HL-60 (cell line): Measurements from ENCODE around the gene ZRANB3.

Source experiments
- DNase-seq, 2 experiments: peaks; one replicate each; pipeline ENCODE4 v3.0.0-alpha.2; 2010 to 2020; ENCODE audit warnings: low read depth in 1 of 2, low spot score in 1 of 2
- H3K27ac ChIP-seq: fragments of 250-450 bp; sonication (Bioruptor Pico); replicated peaks from 2 replicates; pipeline ENCODE4 v1.5.1; 2020; ENCODE audit warnings: mild to moderate bottlenecking, moderate library complexity
- H3K27me3 ChIP-seq: fragments of 250-450 bp; sonication (Bioruptor Pico); 2 replicates; pipeline ENCODE4 v1.5.1; 2021; ENCODE audit warnings: mild to moderate bottlenecking, moderate library complexity; ENCODE audit not compliant: insufficient read depth, poor library complexity, severe bottlenecking
- H3K4me3 ChIP-seq: replicated peaks from 2 replicates; pipeline ENCODE4 v1.5.1; 2011; ENCODE audit warnings: mild to moderate bottlenecking, control low read depth, low read length; ENCODE audit not compliant: insufficient read depth
- CTCF ChIP-seq: IDR thresholded peaks from one replicate; pipeline ENCODE4 v1.5.1; 2011; ENCODE audit warnings: low read length, control low read depth, inconsistent platforms; ENCODE audit not compliant: insufficient read depth
- GABPA ChIP-seq: IDR thresholded peaks from 2 replicates; pipeline ENCODE4 v1.6.1; 2012; ENCODE audit warnings: low read depth
- POLR2AphosphoS5 ChIP-seq: IDR thresholded peaks from 2 replicates; pipeline ENCODE4 v1.6.1; 2012; ENCODE audit warnings: low read depth
- REST ChIP-seq: IDR thresholded peaks from 2 replicates; pipeline ENCODE4 v1.6.1; 2012; ENCODE audit warnings: low read depth; ENCODE audit not compliant: insufficient replicate concordance
- SPI1 ChIP-seq: IDR thresholded peaks from 2 replicates; pipeline ENCODE4 v1.6.1; 2012; ENCODE audit warnings: low read depth, mild to moderate bottlenecking, borderline replicate concordance

Gene ZRANB3

GRCh38 chr2:135265960-135266490 is 265.0 kb downstream of the ZRANB3 start:
- H3K4me3 ChIP-seq = no peak overlapping the region
- no peak for DNase-seq
- H3K27me3 ChIP-seq = no peaks in the 10 kb centered on the region
- TF ChIP-seq SPI1 (no peak), GABPA (no peak), REST (no peak), POLR2AphosphoS5 (no peak), CTCF (no peak)
- no peak overlapping the region for H3K27ac ChIP-seq

- Histone ChIP-seq H3K4me3 (no peak overlapping the region), H3K27ac (no peak overlapping the region), H3K27me3 (no peaks in the 10 kb centered on the region)
- TF ChIP-seq POLR2AphosphoS5 (no peak), CTCF (no peak), REST (no peak), SPI1 (no peak), GABPA (no peak)
- DNase-seq = no peak
These were observed 271.9 kb downstream of the ZRANB3 start for GRCh38 chr2:135259123-135259522.

GRCh38 chr2:135258193-135258592 is 272.8 kb downstream of the ZRANB3 start:
- no peak for TF ChIP-seq POLR2AphosphoS5
- TF ChIP-seq GABPA = no peak
- TF ChIP-seq REST = no peak
- TF ChIP-seq CTCF = no peak
- TF ChIP-seq SPI1 = no peak
- Histone ChIP-seq H3K4me3 (no peak overlapping the region), H3K27ac (no peak overlapping the region), H3K27me3 (no peaks in the 10 kb centered on the region)
- DNase-seq = no peak
